NB4 (cell line): ENCODE measurements around the gene SWT1.

Source experiments
- CTCF ChIP-seq: IDR thresholded peaks from one replicate; pipeline ENCODE4 v1.5.1; 2012; ENCODE audit warnings: low read depth, low read length
- MAX ChIP-seq: IDR thresholded peaks from 2 replicates; pipeline ENCODE4 v1.6.1; 2011; ENCODE audit warnings: low read depth, low read length
- MYC ChIP-seq: IDR thresholded peaks from 2 replicates; pipeline ENCODE4 v1.6.1; 2011; ENCODE audit warnings: low read depth, low read length
- POLR2A ChIP-seq: IDR thresholded peaks from 2 replicates; pipeline ENCODE4 v1.6.1; 2011; ENCODE audit warnings: mild to moderate bottlenecking; ENCODE audit not compliant: insufficient read length; ENCODE audit errors: extremely low read depth

GRCh38 chr1:185154912-185155513, 2.0 kb upstream of the SWT1 start:
- TF ChIP-seq CTCF (no peak), MYC (no peak), POLR2A (no peak), MAX (no peak)
